ENCODE results near the gene NEDD9.

- TF ChIP-seq ZFP41 (tag by site-specific recombination; IDR thresholded peaks at IDR 0.05; ENCODE audit: borderline replicate concordance) (no peak), BCL11A (tag by site-specific recombination; IDR thresholded peaks at IDR 0.05; ENCODE audit: low read depth) (no peak), CTCF (tag by site-specific recombination; IDR thresholded peaks at IDR 0.05) (no peak), ZNF10 (tag by site-specific recombination; IDR thresholded peaks at IDR 0.05) (no peak), ZNF544 (tag by site-specific recombination; IDR thresholded peaks at IDR 0.05) (no peak), REST (tag by site-specific recombination; IDR thresholded peaks at IDR 0.05) (no peak), ZBTB26 (tag by site-specific recombination; optimal IDR thresholded peaks at IDR 0.05) (no peak)
These were observed 65.5 kb downstream of the NEDD9 start for GRCh38 chr6:11166948-11167347.
